RPMI8226 (cell line): ENCODE results near the gene EIF4E3.

Experiments
- DNase-seq: peaks from one replicate; pipeline ENCODE4 v3.0.0-alpha.2; 2015

Gene EIF4E3

DNA sequence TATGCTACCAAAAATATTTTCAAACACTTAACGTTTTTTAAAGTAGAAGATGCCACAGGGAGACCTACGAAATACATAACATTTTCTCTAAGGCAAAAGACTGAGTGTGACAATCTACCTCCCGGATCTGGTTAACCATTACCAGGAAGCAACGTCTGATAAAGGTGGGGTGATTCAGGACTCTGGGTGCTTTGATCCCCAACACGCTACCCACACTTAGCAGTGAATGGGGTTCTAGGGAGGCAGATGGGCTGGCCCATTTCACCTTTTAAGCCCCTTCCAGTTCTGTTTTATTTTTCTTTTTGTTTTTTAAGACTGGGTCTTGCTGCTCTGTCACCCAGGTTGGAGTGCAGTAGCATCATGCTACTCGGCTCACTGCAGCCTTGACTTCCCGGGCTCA lies 39.5 kb downstream of the EIF4E3 start:
- no peak for DNase-seq

DNA sequence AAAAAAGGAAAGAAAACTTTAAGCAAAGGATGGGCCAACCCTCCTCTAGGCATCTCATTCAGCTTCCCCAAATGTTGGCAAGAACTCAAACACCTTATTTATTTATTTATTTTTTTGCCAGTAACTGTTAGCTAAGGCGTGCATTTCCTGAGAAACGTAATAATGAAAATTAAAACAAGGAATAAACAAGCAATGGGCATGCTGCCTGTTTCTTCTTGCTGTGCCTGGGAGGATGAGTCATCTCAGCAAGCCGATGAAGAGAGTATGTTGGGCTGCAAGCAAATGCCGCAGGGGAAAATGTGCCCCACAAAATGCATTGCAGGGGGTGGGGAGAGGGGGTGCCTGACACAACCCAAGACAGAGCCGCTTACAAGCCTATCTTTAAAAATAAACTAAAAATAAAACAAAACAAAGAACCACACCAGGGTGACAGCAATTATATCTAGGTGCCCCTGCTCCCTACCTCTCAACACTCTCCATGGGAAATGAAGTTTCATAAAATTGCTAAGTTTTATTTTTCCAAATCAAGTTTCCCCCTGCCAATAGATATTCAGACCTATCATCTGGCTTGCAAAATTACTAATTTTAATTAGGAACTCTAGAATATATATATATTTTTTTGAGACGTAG lies 40.3 kb downstream of the EIF4E3 start:
- no peak for DNase-seq

DNA sequence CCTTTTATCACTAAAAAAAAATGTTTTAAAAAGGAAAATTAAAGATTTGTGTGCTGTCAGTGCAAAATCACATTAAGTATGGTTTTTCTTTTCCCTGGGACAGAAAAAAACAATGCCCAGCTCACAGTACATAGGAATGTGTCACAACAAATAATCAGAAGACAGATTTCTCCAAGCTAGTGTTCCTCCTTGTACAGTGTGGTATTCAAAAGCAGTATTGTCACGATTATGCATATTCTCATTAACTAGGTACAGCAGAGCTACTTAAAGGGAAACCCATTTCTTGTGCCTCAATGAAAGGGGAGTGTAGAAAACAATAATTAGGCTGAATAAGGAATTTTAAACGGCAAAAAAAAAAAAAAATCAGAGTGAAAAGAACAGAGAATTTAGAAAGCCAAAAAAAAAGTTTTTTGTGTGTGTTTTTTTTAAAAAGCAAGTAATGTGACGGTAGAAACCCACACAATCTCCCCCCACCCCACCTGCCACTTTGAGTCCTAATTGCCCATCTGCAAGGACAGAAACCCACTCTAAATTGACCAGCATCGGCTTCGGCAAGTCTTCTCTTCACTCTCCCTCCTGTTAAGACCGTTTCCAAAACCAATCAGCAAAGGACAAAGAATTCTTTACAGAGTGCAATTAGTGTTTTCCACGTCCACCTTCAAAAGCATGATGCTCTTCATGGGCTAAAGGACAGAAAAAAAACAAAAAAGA lies 41.0 kb downstream of the EIF4E3 start:
- DNase-seq, result no peak

DNA sequence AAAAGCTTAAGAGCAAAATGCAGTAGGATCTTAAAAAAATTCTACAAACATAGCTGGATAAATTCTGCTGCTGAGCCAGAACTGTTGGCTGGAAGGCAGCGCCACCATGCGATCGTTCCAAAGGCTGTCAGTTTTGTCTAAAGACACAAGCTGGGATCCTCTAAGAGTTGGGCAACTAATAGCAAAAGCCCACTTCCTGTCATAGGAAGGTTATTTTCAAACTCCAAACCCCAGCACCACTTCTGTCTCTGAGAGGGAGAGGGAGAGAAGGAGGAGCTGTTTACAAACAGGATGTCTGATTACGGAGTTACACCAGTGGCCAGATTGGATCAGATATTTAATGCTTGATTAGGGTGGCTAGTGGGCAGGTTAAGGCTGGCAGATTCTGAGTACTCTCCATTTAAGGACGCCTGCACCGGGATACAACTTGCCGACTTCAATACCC lies 44.0 kb downstream of the EIF4E3 start:
- peak; percentile 15 for DNase-seq

DNA sequence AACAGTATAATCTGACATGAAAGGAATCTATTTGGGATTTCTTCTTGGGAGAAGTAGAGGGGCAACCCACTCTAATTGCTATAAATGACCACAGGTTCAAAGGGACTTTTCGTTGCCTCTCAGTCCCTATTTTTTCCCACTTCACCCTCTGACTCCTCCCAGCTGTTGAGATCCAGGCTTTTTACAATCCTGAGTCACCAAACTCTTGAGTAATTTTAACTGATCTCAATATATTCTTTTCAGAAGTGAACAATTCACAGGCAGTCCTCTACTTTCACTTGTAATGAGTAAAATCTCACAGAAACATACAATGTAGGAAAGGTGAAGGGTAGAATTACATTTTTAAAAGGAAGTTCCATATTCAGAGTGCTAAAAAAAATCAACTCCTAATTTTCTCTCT lies 44.6 kb downstream of the EIF4E3 start:
- DNase-seq, result no peak

DNA sequence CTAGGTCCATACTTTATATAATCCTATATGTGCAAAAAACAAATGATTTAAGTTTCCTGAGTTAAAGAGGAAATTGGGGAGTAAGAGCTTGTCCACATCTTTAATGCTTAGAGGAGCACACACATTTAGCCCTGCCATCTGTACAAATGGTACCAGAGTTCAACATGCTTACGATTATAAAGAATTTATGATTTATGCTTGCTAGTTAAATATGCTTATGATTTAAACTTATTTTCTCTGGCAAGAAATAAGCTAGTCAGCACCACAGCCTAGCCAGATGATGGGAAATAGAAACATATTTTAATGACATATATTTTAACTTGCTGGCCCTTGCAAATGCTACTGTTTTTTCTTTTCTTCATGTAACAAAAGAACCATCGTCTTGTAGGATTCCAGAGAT lies 48.3 kb downstream of the EIF4E3 start:
- no peak for DNase-seq

DNA sequence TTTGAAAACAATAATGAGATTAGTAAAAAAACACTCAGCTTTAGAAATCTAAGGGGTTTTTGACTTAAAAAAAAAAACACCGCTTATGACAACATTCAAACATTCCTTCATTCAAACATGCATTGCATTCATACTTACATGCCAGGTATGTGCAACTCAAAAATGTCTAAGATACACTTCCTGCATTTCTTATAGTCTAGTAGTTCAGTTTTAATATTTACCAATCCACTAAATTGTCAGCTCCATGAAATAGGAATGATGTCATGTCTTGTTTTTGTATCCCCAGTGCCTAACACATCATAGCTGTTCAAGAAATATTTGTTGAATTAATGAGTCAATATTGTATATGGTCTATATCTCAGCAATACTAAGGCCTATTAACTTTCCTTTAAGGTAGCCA lies 51.7 kb downstream of the EIF4E3 start:
- DNase-seq, result no peak

DNA sequence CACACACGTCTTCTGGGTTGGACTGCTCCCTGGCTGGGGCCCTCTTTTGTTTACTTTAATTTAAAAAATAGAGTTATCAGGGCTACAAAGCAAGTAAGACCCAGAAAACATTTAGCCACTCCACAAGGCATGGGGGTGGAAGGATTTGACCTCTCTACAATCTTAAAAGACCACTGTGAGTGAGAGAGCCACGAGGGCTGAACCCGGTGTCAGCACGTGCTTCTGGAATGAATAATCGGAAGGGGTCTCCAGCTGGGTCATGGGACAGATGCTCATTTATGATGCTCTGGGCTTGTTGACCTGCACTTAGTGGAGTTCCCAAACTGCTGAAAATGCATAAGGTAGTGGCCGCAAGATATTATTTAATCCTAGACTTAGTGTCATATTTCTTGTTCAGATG lies 52.4 kb downstream of the EIF4E3 start:
- DNase-seq, result no peak

DNA sequence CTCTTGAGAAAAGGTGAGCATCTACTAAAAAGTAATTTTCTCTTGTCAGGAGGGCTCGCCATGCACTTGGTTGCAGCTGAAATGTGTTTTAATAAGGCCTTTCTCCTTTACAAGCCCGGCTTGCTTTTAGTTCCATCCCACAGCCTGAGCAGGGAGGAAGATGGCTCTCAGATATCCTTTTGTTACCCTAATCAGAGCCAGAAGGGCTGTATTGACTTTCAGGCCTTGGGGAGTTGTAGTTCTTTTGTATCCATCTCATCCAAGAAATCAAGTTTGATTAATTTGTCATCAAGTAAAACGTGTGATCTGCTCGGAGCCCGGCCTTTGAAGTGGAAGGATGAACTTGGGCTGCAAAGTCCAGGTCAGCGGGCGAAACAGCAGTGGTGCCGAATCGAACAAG lies 52.9 kb downstream of the EIF4E3 start:
- DNase-seq, result no peak

DNA sequence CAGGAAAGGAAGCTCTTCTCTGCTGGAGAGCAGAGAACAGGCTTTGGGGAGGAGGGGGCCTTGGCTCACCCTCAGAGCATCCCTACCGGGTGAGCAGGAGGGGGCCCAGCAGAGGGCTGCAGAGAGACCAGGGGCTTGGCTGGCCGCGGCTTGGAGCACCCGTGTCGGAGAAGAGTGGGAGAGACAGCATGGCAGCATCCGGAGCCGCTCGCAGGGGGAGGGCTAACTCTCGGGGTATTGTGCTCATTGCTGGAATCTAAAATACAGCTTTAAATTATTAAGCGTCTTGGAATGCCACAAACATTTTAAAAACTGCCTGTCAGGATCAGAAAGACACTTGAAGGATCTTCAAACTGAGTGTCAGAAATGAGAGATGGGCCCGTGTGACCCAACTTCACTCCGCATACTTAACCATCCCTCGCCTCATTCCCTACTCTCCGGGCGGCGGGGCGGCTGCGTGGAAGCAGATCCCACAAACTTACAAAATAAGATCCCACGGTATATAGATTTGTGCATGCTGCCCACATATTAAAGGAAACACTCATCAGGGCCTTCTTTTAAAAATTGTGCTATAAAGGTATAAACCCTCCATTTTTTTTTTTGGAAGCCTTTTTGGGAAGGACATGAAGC lies 53.9 kb downstream of the EIF4E3 start:
- no peak for DNase-seq

DNA sequence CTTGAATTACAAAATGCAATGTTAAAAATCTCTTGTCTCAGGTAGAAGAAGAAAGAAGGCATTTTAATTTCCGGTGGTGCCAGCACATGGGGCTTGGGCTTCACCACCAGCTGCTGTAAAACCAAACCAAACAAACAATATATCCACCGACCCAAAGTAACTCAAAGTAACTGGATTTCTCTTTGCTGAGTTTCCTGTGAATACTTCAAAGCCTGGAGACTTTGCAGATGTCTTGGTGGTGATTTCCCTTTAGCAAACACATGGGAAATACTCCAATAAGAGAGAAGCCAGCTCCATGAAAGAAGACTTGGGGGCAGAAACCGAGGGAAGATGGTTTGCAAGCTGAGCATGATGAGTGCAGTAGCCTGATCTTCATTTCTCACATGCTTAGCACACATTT lies 62.6 kb downstream of the EIF4E3 start:
- DNase-seq, result no peak

DNA sequence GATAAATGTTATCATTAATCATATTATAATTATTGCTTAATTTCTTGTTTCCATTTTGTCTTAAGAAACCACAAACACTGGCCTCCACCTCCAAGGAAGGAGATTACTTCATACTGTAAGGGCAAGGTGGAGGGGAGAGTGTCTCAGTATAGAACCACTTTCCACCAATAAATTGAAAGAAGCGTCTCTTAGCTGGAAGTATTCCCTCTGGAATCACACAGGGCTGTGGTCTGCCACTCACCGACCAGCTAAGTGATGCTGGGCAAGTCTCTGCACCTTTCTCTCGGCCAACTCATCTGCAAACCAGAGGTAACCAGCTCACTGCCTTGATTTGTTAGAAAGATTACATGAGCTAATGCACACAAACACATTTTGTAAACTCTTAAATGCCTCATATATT lies 63.1 kb downstream of the EIF4E3 start:
- DNase-seq, result no peak

DNA sequence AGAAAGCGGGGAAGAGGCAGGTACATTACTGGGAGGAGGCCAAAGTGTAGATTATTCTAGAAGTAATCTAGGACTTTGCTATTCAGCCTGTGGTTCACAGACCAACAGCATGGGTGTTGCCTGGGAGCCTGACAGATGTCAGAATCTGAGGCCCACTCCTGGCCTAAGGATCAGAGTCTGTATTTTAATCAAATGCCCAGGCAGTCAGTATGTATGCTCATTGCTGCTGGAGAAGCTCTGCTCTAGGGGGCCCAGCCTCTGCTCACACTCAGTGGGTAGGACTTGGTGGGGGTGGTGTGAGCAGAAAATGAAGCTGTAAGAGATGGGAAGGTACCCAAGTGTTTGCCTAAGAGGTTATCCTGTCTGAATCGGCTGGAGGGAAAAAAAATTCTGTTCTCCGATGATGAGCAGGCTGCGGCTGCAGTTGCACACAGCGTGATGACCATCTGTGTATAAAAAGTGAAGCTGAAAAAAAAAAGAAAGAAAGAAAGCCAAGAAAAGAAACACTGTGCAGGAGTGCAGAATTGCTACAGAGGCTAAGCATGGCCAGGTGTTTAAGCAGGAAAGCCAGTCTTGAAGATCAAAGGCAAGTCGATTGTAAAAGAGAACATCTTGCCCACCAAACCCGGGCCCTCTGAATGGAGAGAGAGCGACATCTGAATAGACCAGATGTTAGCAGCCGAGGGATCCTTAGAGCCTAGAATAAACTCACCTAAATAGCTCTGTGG lies 65.2 kb downstream of the EIF4E3 start:
- no peak for DNase-seq

DNA sequence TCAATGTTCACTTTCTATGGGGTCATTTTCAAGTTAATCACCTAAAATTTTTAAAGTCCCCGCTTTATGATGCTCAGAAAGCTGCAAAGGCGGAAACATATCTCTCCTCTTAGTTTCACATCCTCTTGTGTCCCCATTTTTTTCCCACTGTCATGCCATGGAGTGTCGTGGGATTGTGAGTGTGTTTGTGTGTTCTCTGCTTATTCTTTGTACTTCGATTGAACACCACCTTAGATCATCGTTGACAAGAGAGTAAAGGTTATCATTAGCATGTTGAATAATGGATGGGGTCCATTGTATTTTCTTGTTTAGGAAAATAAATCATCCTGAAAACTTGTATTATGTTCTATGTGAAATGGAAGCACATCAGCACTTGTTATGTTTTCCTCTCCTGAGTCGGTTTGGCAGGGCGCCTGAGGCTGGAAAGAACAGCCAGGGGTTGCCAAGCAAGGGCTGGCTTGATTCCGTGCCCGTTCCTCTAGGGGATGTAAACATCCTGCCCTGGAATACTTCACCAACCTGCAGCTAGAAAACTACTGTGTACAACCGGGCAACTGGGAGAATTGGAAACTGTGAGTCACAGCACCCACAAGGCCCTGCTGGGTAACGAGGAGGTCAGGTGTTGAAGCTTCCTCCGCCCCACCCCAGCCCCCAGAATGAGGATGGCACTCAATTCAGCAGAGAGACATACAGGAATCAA lies 67.2 kb downstream of the EIF4E3 start:
- no peak for DNase-seq

DNA sequence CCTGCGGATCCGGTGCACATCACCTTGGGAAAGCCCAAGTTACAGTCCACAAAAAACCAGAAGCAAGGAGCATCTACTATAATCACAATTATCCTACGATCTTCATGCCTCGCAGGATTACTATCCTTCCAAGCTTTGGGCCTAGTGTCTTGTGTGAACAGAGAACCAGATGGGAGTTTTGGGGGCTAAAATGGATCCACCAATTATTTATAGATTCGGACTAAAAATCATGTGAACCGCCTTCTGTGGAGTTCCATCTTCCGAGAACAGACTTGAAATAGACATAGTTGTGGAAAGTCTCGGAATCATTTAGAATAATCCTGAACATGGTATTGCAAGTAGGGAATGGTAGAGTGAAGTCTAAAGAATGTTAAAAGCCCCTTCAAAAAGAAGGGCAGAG lies 70.1 kb downstream of the EIF4E3 start:
- DNase-seq, result no peak

DNA sequence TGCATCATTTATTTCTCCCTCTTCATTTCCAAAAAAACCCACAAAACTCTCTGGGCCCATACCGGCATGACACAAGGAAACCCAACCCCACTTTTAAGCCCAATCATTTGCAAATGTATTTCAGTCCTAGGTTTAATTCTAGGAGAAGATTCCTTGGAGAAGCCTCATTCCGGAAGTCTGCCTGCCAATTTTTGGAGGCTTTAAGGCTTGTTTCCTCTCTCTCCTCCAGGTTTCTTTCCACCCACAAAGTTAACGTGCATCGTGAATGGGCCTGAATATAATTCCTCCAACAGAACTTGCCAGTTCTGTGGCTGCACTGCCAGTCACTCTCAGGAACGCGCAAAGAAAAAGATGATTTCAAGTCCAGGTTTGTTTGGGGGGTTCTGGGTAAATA lies 71.8 kb downstream of the EIF4E3 start:
- DNase-seq, result no peak

DNA sequence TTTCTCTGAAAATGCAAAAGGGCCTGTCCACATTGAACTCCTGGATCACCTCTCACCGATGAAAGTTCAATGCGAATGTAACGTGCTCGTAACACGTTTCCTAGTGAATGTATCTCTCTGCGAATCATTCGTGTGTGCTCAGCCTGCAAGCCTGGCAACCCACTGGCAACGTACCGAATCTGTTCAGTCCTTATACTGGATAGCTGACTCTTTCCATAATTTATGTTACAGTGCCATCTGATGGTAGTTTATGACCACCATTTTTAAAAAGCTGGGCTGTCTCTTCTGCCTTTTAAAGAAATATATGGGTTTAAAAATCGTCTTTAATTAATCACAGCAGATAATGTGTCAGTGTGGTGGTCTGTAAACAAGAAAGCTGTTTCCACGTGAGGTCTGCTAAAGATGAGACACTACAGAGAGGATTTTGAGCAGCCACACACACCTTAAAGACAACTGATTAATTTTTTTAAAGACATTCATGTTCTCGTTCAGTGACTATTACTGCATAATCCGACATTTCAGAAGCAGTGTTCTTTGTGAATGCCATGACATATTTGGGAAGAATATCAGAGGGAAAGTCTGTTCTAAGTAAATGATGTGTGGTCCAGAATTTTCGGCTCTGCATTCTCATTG lies 72.3 kb downstream of the EIF4E3 start:
- peak; percentile 51 for DNase-seq

DNA sequence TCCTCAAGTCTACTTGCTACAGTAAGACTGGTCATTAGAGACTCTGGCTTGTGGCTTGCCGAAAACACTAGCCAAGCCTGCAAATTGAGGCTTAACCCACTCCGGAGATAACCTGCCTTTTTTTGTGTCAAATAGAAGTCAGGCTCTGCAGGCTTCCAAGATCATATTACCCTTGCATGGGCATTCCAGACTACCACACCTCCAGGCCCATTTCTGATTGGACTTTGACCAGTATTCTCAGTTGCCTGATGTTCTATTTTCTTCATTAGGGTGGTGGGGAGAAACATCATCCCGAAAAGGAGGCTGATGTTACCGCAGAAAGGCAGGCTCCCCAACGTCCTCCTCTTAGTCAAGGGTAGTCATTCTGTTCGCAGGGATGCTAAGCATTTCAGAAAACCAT lies 73.6 kb downstream of the EIF4E3 start:
- DNase-seq, result no peak

DNA sequence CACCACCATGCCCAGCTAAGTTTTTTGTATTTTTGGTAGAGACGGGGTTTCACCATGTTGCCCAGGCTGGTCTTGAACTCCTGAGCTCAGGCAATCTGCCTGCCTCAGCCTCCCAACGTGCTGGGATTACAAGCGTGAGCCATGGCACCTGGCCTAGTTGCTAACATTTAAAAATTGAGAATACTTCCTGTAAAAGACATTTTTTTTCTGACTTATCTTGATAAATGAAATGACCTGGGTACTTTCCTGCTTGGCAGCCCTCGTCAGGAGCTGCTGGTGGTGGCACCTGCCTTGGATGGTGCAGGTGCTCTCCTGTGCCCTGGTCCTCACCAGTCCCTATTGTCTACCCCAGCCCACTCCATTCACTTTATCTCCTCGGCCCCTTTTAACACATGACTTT lies 74.8 kb downstream of the EIF4E3 start:
- DNase-seq, result no peak

DNA sequence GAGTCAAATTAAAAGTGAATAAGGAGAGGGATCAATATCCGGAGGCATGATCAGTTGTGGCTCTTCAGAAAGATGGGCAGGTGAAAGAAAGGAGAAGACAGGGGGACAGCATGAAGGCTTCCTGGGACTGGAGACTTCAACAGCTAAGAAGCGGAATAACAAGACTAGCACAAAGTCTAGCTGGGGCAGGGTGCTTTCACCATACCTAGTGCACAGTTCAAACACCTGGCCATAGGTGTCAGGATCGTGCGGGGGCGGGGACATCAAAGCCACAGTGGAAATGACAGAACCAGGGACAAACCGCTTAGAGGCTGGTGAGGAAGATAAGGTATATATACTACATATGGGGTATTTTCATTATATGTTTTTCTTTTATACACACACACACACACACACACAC lies 75.4 kb downstream of the EIF4E3 start:
- DNase-seq, result no peak

DNA sequence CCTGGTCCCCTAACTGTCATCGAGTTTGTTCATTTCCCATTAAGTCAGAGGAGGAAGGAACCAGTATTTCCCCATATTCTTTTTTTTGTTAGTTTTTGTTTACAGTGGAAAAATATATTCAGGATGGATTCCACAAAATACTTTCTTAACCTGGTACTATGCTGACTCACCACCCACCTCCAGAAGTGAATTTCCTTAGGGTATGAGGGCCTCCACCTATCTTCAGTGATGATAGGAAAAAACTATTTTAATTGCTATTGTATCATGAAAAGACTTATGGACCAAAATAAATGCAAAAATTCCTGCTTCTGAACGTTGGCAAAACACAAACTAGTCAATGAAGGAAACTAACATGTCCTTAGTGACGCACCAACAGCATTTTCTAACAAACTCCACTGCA lies 77.5 kb downstream of the EIF4E3 start:
- no peak for DNase-seq

DNA sequence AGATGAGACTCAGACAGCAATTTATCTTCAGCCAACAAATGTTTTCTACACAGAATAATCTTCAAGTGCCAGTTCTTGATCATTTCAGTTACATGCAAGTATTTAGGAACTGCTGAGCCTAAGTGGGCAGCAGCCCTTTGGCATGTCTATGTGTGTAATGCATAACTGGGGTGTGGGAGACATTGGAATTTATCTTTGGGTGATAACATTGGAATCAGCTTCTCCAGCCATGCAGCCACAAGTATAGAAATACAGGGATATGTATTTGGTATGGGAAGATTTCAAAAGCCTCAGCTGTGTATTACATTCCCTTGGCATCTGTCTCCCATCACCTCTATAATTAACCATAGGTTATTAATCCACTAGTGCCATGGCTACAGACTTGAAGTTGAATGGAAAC lies 78.2 kb downstream of the EIF4E3 start:
- no peak for DNase-seq

DNA sequence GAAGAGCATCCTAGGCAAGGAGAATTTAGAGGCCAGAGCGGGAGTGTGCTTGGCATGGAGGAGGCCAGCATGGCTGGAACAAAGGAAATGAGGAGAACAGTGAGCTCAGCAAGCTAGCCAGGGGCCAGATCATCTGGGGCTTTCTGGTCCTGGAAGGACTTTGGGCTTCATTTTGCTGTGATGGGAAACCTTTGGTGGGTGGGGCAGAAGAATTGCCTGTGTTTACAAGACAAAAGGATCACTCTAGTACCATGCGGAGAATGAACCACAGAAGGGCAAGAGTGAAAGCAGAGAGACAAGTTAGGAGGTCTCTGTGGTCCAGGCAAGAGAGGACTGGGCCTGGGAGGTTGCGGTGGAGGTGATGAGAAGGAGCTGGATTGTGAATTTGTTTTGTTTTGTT lies 80.1 kb downstream of the EIF4E3 start:
- DNase-seq, result no peak
